Calu3 (cell line): Measurements from ENCODE around the gene RUNX2. TPM values are rescaled to one million over a fixed set of nuclear protein-coding genes. Genes with fewer than 3 reads are reported as not detected.
A peak's percentile ranks its signal among the peaks of the same experiment; 100 is the strongest.

Source experiments
- BruUV-seq: library from RNA; stranded (reverse); fragments of 400-500 nt; replicated peaks from 2 replicates; lab custom pipeline; 2021; lab: Mats Ljungman, UMichigan
- CTCF ChIA-PET: fragments of 300-600 bp; sonication (Branson Sonifier 250); formaldehyde crosslinking; loops from one replicate; lab custom pipeline; 2022; ENCODE audit warnings: antibody characterized with exemption; lab: Charles Lee
- DNase-seq: peaks from one replicate; pipeline ENCODE4 v3.0.0; 2022
- H3K27ac Mint-ChIP-seq: one replicate; pipeline ENCODE4 v1.8.0; 2022; ENCODE audit warnings: mixed read lengths; ENCODE audit not compliant: unreplicated experiment
- H3K27me3 Mint-ChIP-seq: one replicate; pipeline ENCODE4 v1.8.0; 2022; ENCODE audit warnings: mixed read lengths; ENCODE audit not compliant: unreplicated experiment
- H3K36me3 Mint-ChIP-seq: one replicate; pipeline ENCODE4 v1.8.0; 2022; ENCODE audit warnings: mild to moderate bottlenecking, moderate library complexity, mixed read lengths; ENCODE audit not compliant: insufficient read depth, unreplicated experiment
- H3K4me1 Mint-ChIP-seq: one replicate; pipeline ENCODE4 v1.8.0; 2022; ENCODE audit warnings: mild to moderate bottlenecking, low read depth, mixed read lengths; ENCODE audit not compliant: unreplicated experiment
- H3K4me3 Mint-ChIP-seq: one replicate; pipeline ENCODE4 v1.8.0; 2022; ENCODE audit warnings: mild to moderate bottlenecking, low read depth, moderate library complexity, mixed read lengths; ENCODE audit not compliant: unreplicated experiment
- H3K9me3 Mint-ChIP-seq: one replicate; pipeline ENCODE4 v1.8.0; 2022; ENCODE audit warnings: low read depth, mixed read lengths; ENCODE audit not compliant: unreplicated experiment
- CTCF ChIP-seq: fragments of 200-600 bp; IDR thresholded peaks from one replicate; pipeline ENCODE4 v1.8.0; 2022; ENCODE audit warnings: antibody characterized with exemption; ENCODE audit not compliant: unreplicated experiment
- intact Hi-C: fragments of 100-400 bp; cut with micrococcal nuclease; formaldehyde crosslinking; loops from one replicate; pipeline ENCODE4 v1.10.0; 2022; ENCODE audit not compliant: unreplicated experiment
- total RNA-seq: library from RNA; stranded (reverse); gene quantifications from 2 replicates; pipeline ENCODE4 v1.2.3, GENCODE V29; 2022

RUNX2 gene
- total RNA-seq, 1 experiment from 2014 or later: 0.54 TPM

- Mint-ChIP-seq H3K36me3 (no peaks in the 10 kb centered on the region), H3K27me3 (peaks cover 18% of the 10 kb centered on the region), H3K4me3 (no peak overlapping the region), H3K9me3 (no peaks in the 10 kb centered on the region), H3K4me1 (peaks cover 13% of the 10 kb centered on the region), H3K27ac (no peak overlapping the region)
- BruUV-seq: no TSS peak
- intact Hi-C loops: no loop called here
- DNase-seq: no peak
- TF ChIP-seq CTCF: no peak
- CTCF ChIA-PET: no interaction called here
Observed at GRCh38 chr6:45533386-45533785, 205.3 kb downstream of the RUNX2 start.

- Mint-ChIP-seq H3K4me1 (peaks cover 13% of the 10 kb centered on the region), H3K27me3 (no peaks in the 10 kb centered on the region), H3K27ac (no peak overlapping the region), H3K36me3 (no peaks in the 10 kb centered on the region), H3K4me3 (no peak overlapping the region), H3K9me3 (no peaks in the 10 kb centered on the region)
- CTCF ChIA-PET: interaction anchor here (0.7 kb wide), 1 partner anchor 946 kb away, joined by 4 read pairs; no protein-coding TSS in a partner anchor
- intact Hi-C loops: no loop called here
- no peak for TF ChIP-seq CTCF
- no TSS peak for BruUV-seq
- DNase-seq: peak; percentile 37
Observed at GRCh38 chr6:45535933-45536332, 207.8 kb downstream of the RUNX2 start.

GRCh38 chr6:45537539-45537938 lies 209.4 kb downstream of the RUNX2 start:
- intact Hi-C loops: no loop called here
- Mint-ChIP-seq H3K36me3 (no peaks in the 10 kb centered on the region), H3K27me3 (no peaks in the 10 kb centered on the region), H3K4me3 (no peak overlapping the region), H3K4me1 (peaks cover 13% of the 10 kb centered on the region), H3K27ac (no peak overlapping the region), H3K9me3 (no peaks in the 10 kb centered on the region)
- DNase-seq: no peak
- CTCF ChIA-PET: no interaction called here
- TF ChIP-seq CTCF: no peak
- no TSS peak for BruUV-seq

- intact Hi-C loops: no loop called here
- H3K4me1 Mint-ChIP-seq: peaks cover 13% of the 10 kb centered on the region
- no peaks in the 10 kb centered on the region for H3K27me3 Mint-ChIP-seq
- CTCF ChIA-PET: no interaction called here
- BruUV-seq: no TSS peak
- no peaks in the 10 kb centered on the region for H3K9me3 Mint-ChIP-seq
- H3K27ac Mint-ChIP-seq: no peak overlapping the region
- no peak for TF ChIP-seq CTCF
- no peak overlapping the region for H3K4me3 Mint-ChIP-seq
- DNase-seq: no peak
- H3K36me3 Mint-ChIP-seq: no peaks in the 10 kb centered on the region
Observed at GRCh38 chr6:45538641-45539547, 210.8 kb downstream of the RUNX2 start.
